Tibial nerve (tissue), 4 donors: ENCODE results near the gene MUC5B. TPM values are rescaled to one million over a fixed set of nuclear protein-coding genes. Genes with fewer than 3 reads are reported as not detected.
A peak's percentile ranks its signal among the peaks of the same experiment; 100 is the strongest.

Experiments used
- DNase-seq, 2 donors: peaks; one replicate each; pipeline ENCODE4 v3.0.0-alpha.2; 2019; ENCODE audit warnings: low spot score in 2 of 2
- H3K27ac ChIP-seq, 4 donors: fragments of 200-600 bp; sonication (generic) in 3 of 4; one replicate each; pipeline ENCODE4 v1.5.1; 2017 to 2019; ENCODE audit warnings: mild to moderate bottlenecking in 1 of 4
- H3K27me3 ChIP-seq, 2 donors: fragments of 200-600 bp; sonication (generic) in 1 of 2; one replicate each; pipeline versions ENCODE4 v1.5.1 to v1.6.0; 2017 to 2019
- H3K36me3 ChIP-seq, 3 donors: fragments of 200-600 bp; sonication (generic); one replicate each; pipeline ENCODE4 v1.5.1; 2018 to 2019
- H3K4me1 ChIP-seq, 4 donors: fragments of 200-600 bp; sonication (generic) in 3 of 4; one replicate each; pipeline ENCODE4 v1.5.1; 2017 to 2019
- H3K4me3 ChIP-seq, 4 donors: fragments of 200-600 bp; sonication (generic) in 3 of 4; one replicate each; pipeline ENCODE4 v1.5.1; 2017 to 2019; ENCODE audit warnings: mild to moderate bottlenecking in 1 of 4, moderate library complexity in 1 of 4
- H3K9me3 ChIP-seq, 4 donors: fragments of 200-600 bp; sonication (generic) in 3 of 4; one replicate each; pipeline ENCODE4 v1.5.1; 2017 to 2019
- CTCF ChIP-seq, 5 experiments: fragments of 200-600 bp in 3 of 5; fragments of 450-650 bp in 2 of 5; sonication (generic) in 3 of 5; IDR thresholded peaks; one replicate each; pipeline ENCODE4 v1.5.1; 2016 to 2019; ENCODE audit warnings: antibody characterized with exemption in 5 of 5, mild to moderate bottlenecking in 3 of 5, moderate library complexity in 2 of 5
- EP300 ChIP-seq, 2 donors: sonication (generic); formaldehyde crosslinking; IDR thresholded peaks; one replicate each; pipeline ENCODE4 v1.6.1; 2017; ENCODE audit warnings: antibody characterized with exemption in 2 of 2, mild to moderate bottlenecking in 1 of 2
- POLR2A ChIP-seq, 2 donors: fragments of 450-650 bp; IDR thresholded peaks; one replicate each; pipeline ENCODE4 v1.6.1; 2017; ENCODE audit warnings: antibody characterized with exemption in 2 of 2, mild to moderate bottlenecking in 2 of 2, moderate library complexity in 2 of 2
- WGBS, 2 donors: methylation state at CpG; one replicate each; pipeline ENCODE4 v1.1.5; 2018; 5-methylcytosine and 5-hydroxymethylcytosine counted together
- total RNA-seq, 4 donors: library from RNA; depleted of rRNA; stranded (reverse); fragments of >200 nt; gene quantifications; one replicate each; pipeline ENCODE4 v1.1.0, GENCODE V29; 2016

Gene MUC5B
- total RNA-seq, 4 donors from 2014 or later = under 0.01 to 0.22 TPM; not detected in 2

- Histone ChIP-seq H3K36me3 (peaks cover 0 to 32% (median 0%) of the 10 kb centered on the region in 3 donors), H3K9me3 (no peaks in the 10 kb centered on the region), H3K4me3 (no peak overlapping the region), H3K4me1 (peaks cover 0 to 85% (median 41%) of the 10 kb centered on the region in 4 donors), H3K27ac (peak overlapping the region in 3 of 4 donors; percentile 32 to 98 (median 86)), H3K27me3 (no peaks in the 10 kb centered on the region)
- 82 to 83% methylated on average over 20 to 22 of the region's 22 CpGs for WGBS, 2 donors
- TF ChIP-seq EP300 (IDR thresholded peaks at IDR 0.05) = no peak
- no peak for TF ChIP-seq POLR2A (IDR thresholded peaks at IDR 0.05)
- TF ChIP-seq CTCF (IDR thresholded peaks at IDR 0.05) = no peak
- DNase-seq = no peak
These were observed 78.5 kb downstream of the MUC5B start for GRCh38 chr11:1301220-1302000.

DNA sequence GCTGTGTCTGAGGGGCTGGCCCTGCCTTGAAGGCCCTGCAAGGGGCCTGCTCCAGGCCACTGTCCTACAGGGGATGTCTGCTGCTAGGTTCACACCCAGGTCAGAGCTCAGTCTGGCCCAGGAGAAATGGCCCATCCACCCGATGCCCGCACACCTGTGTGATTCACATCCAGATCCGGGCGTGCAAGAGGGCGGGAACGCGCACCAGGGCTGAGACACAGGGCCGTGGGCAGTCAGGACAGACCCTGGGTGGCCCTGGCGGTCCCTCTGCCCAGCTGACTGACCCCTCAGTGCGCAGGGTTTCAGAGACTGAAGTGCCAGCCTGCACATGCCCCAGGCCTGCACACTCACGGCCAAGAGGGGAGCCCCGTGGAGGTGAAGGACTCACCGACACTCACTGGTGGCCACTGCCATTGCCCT, 79.2 kb downstream of the MUC5B start:
- no peak for TF ChIP-seq CTCF (IDR thresholded peaks at IDR 0.05)
- no peak for TF ChIP-seq EP300 (IDR thresholded peaks at IDR 0.05)
- TF ChIP-seq POLR2A (IDR thresholded peaks at IDR 0.05) = no peak
- DNase-seq = no peak
- WGBS, 2 donors = 74 to 86% methylated on average over 11 of the region's 13 CpGs
- H3K27ac ChIP-seq = peak overlapping the region; percentile 32 to 98 (median 63)
- H3K27me3 ChIP-seq = no peaks in the 10 kb centered on the region
- peaks cover 0 to 30% (median 0%) of the 10 kb centered on the region in 3 donors for H3K36me3 ChIP-seq
- no peaks in the 10 kb centered on the region for H3K9me3 ChIP-seq
- peaks cover 0 to 90% (median 47%) of the 10 kb centered on the region in 4 donors for H3K4me1 ChIP-seq
- no peak overlapping the region for H3K4me3 ChIP-seq

DNA sequence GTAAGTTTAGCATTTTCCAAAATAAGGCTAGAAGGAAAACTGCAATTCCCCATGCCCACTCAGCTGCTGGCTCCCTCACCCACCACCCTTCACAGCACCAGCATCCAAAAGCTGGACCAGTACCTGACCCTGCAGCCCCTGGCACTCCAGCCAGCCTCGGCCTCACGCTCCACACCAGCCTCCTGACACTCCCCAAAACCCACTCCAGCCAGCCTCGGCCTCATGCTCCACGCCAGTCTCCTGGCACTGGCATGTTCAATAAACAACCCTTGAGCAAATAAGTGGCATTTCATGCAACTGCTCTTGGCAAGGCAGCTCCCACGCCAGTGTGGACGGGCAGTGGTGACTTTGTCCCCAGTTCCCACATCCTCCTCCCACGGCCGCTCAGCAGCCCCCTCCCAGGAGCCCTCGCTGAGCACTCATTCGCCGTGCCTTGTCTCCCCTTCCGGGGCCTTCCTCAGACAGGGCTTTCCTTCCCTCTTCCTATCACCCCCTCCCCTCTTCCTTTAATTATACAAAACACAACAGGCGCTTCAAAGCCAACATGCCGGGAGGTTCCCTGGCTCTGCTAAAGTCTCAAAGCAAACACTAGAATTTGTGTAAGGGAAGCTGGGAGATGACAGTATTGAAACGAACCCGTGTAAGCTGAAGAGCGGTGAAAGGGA, 79.7 kb downstream of the MUC5B start:
- H3K27ac ChIP-seq = peak overlapping the region; percentile 32 to 98 (median 63)
- H3K27me3 ChIP-seq = no peaks in the 10 kb centered on the region
- WGBS, 2 donors = 53 to 55% methylated on average over 17 of the region's 17 CpGs
- TF ChIP-seq POLR2A (IDR thresholded peaks at IDR 0.05) = no peak
- TF ChIP-seq CTCF (IDR thresholded peaks at IDR 0.05) = no peak
- peak in 1 of 2 donors; percentile 48 for TF ChIP-seq EP300 (IDR thresholded peaks at IDR 0.05)
- peaks cover 0 to 25% (median 0%) of the 10 kb centered on the region in 3 donors for H3K36me3 ChIP-seq
- H3K4me3 ChIP-seq = no peak overlapping the region
- peaks cover 0 to 94% (median 52%) of the 10 kb centered on the region in 4 donors for H3K4me1 ChIP-seq
- no peaks in the 10 kb centered on the region for H3K9me3 ChIP-seq
- no peak for DNase-seq

- Histone ChIP-seq H3K4me3 (no peak overlapping the region), H3K27ac (peak overlapping the region; percentile 40 to 98 (median 68)), H3K9me3 (no peaks in the 10 kb centered on the region), H3K27me3 (no peaks in the 10 kb centered on the region), H3K36me3 (peaks cover 0 to 18% (median 0%) of the 10 kb centered on the region in 3 donors), H3K4me1 (peaks cover 0 to 97% (median 53%) of the 10 kb centered on the region in 4 donors)
- WGBS, 2 donors = 72 to 76% methylated on average over 25 of the region's 25 CpGs
- no peak for DNase-seq
- no peak for TF ChIP-seq POLR2A (IDR thresholded peaks at IDR 0.05)
- TF ChIP-seq EP300 (IDR thresholded peaks at IDR 0.05) = no peak
- TF ChIP-seq CTCF (IDR thresholded peaks at IDR 0.05) = peak in 1 of 5 experiments; percentile 10
These were observed 80.4 kb downstream of the MUC5B start for GRCh38 chr11:1303126-1303821.
